AML-193 (cell line): ENCODE data around the gene PLPP4.
A peak's percentile ranks its signal among the peaks of the same experiment; 100 is the strongest.

ENCODE experiments used
- DNase-seq, 2 experiments: peaks; one replicate each; lab custom pipeline; 2025; lab: John Stamatoyannopoulos, UW

The PLPP4 gene

GRCh38 chr10:120456626-120457430 lies at the start of gene PLPP4:
Gene PLPP4, plus strand, starts transcription at chr10:120457227. Its CDS starts 79 bp downstream, at chr10:120457306.
- DNase-seq = no peak

- DNase-seq = no peak
Measured at GRCh38 chr10:120409816-120410215, 47.2 kb upstream of the PLPP4 start.

GRCh38 chr10:120414946-120415345 lies 42.1 kb upstream of the PLPP4 start:
- no peak for DNase-seq

- no peak for DNase-seq
Measured at GRCh38 chr10:120415709-120416330, 41.2 kb upstream of the PLPP4 start.

- no peak for DNase-seq
Measured at GRCh38 chr10:120420421-120420820, 36.6 kb upstream of the PLPP4 start.

- no peak for DNase-seq
Measured at GRCh38 chr10:120421250-120421649, 35.8 kb upstream of the PLPP4 start.

- no peak for DNase-seq
Measured at GRCh38 chr10:120422457-120422856, 34.6 kb upstream of the PLPP4 start.

- DNase-seq = peak; percentile 9 to 26
Measured at GRCh38 chr10:120423431-120424197, 33.4 kb upstream of the PLPP4 start.

GRCh38 chr10:120424198-120424464 lies 32.9 kb upstream of the PLPP4 start:
- DNase-seq = no peak

GRCh38 chr10:120426306-120426705 lies 30.7 kb upstream of the PLPP4 start:
- DNase-seq = no peak

GRCh38 chr10:120428754-120429153 lies 28.3 kb upstream of the PLPP4 start:
- no peak for DNase-seq

GRCh38 chr10:120429395-120429794 lies 27.6 kb upstream of the PLPP4 start:
- no peak for DNase-seq

- DNase-seq = no peak
Measured at GRCh38 chr10:120431251-120431651, 25.8 kb upstream of the PLPP4 start.

GRCh38 chr10:120432209-120432608 lies 24.8 kb upstream of the PLPP4 start:
- no peak for DNase-seq

GRCh38 chr10:120433141-120433540 lies 23.9 kb upstream of the PLPP4 start:
- DNase-seq = no peak

- DNase-seq = no peak
Measured at GRCh38 chr10:120436439-120437112, 20.5 kb upstream of the PLPP4 start.

- DNase-seq = no peak
Measured at GRCh38 chr10:120437541-120437940, 19.5 kb upstream of the PLPP4 start.

- no peak for DNase-seq
Measured at GRCh38 chr10:120451968-120452367, 5.1 kb upstream of the PLPP4 start.

- no peak for DNase-seq
Measured at GRCh38 chr10:120453319-120453718, 3.7 kb upstream of the PLPP4 start.

- DNase-seq = no peak
Measured at GRCh38 chr10:120453886-120454285, 3.1 kb upstream of the PLPP4 start.

- DNase-seq = no peak
Measured at GRCh38 chr10:120455004-120455403, 2.0 kb upstream of the PLPP4 start.

GRCh38 chr10:120455606-120456005 lies 1.4 kb upstream of the PLPP4 start:
- DNase-seq = no peak
